NCI-H748 (cell line): ENCODE results near the gene GRAMD1A.

Experiments
- DNase-seq: peaks from one replicate; lab custom pipeline; 2025; ENCODE audit not compliant: unreplicated experiment; lab: John Stamatoyannopoulos, UW

The GRAMD1A gene

GRCh38 chr19:35069696-35070095 lies 69.6 kb downstream of the GRAMD1A start:
- no peak for DNase-seq

DNA sequence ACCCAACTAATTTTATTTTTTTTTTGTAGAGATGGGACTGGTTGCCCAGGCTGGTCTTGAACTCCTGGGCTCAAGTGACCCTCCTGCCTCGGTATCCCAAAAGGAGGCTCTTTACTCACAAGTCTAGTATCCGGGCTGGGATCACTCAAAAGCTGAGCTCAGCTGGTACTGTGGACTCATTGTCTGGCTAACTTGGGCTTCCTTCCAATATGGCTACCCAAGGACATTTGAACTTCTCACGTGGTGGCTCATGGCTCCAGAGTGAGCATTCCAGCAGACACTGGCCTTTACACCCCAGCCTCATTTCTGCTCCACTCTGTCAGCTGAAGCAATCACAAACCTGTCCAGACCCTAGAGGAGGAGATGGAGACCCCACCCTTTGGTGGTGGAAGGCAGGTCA lies 70.3 kb downstream of the GRAMD1A start:
- DNase-seq = no peak

DNA sequence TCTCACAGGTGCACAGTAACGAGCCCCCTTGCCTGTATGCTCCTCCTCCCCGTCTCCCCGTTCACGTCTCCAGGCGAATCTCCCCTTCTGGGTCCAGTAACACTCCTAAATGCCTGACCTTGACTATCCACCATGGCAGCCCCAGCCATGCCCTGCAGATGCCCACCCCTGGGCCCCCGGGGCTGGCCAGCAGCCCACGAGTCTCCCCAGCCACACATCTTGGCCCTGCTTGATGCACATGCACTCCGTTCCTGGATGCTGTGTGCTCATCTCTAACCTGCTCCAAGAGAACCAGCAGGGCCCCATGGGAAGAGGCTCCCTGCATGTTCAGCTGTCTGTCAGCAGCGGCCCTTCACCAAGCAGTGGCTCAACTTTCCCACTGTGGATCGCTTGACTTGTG lies 73.4 kb downstream of the GRAMD1A start:
- no peak for DNase-seq

DNA sequence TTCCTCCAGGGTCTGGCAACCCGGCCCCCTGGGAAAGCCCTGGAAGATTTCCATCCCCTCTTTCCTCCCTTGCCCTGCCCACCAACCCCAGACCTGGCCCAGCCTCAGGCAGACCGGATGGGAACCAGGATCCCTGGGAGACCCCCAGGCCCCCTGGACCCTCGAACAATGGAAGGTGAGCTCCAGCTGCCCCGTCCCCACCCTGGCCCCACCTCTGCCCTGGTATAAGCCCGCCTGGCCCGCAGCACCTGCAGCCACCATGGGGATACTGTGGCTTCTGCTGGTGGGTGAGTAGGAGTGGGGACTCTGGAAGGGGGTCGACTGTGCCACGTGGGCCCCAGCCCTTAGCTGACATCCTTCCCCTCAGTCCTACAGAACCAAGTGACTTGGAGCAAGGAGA lies 73.8 kb downstream of the GRAMD1A start:
- DNase-seq = no peak

DNA sequence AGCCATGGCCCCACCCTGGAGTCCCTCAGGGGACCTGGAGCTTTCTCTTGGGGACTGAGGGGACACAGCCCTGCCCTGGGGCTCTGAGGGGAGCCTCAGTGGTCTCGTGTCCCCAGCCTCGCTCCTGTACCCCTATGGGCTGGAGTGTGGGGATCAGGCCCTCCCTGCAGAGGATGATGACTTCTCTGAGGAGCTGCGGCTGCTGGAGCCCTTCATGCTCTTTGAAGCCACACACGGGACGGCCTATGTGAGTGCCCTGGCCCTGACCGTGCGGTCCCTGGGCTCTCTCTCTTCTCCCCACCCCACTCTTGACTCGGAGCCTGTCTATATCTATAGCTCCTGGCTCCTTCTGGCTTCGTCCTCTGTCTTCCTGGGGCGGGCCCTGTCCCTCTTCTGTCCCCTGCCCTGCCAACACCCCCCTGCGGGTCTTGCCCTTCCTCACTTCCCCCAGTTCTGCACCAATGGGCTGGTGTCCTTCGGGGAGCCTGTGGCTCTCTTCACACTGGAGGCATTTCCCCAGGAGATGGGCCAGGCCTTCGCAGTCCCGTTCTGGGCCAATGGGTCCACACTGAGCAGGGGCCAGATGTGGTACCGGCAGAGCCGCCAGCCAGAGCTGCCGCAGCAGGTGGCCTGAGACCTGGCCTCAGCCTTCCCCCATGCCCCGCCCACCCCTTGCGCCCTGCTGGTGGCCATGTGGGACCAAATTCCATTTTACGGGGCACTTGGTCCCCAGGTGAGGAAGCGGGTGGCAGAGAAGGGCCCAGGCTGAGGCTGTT lies 74.5 kb downstream of the GRAMD1A start:
- no peak for DNase-seq

- DNase-seq = no peak
Measured at GRCh38 chr19:35075202-35076025, 75.3 kb downstream of the GRAMD1A start.

- no peak for DNase-seq
Measured at GRCh38 chr19:35076026-35076370, 75.9 kb downstream of the GRAMD1A start.
